COLO668 (cell line): ENCODE data around the gene CSF1.
"Not testable (repeated sequence)": the region's sequence is repeated elsewhere in the genome, so short reads cannot be mapped to it uniquely, and the experiment has no call there.

ENCODE experiments used
- DNase-seq: peaks from one replicate; lab custom pipeline; 2025; ENCODE audit not compliant: unreplicated experiment; lab: John Stamatoyannopoulos, UW

CSF1 gene

DNA sequence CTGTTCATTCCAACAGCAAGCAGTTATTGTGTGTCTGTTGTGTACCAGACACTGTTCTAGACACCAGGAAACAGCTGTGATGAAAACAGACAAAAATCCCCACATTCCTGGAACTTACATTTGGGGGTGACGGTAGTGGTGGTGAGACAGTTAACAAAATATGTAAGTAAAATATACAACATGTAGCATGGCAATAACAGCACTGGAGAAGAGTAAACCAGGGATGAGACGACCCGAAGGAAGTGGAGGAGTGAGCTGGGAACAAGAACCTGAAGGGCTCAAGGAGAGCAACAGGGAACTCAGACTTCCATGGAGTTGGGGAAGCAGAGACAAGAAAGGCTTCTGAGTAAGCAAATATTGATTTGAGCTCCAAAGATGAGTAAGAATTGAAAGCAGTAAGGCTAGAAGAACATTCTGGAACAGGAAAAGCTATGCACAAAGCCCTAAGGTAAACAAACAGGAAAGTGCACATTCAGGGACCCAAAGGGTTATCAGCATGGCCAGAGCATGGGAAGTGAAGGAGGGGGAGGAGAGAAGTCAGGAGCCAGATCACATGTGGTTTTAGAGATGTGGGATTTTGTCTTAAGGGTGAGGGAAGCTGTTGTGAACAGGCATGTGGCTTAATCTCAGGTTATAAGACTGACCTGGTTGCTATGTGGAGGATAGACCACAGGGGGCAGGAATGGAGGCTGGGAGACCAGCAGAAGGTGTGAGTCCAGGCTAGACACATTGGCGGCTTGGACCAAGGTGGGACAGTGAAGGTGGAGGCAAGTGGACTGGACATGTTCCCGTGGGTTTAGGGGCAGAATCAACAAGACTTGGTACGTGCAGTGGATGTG is 7.3 kb downstream of the CSF1 start:
- DNase-seq: no peak

DNA sequence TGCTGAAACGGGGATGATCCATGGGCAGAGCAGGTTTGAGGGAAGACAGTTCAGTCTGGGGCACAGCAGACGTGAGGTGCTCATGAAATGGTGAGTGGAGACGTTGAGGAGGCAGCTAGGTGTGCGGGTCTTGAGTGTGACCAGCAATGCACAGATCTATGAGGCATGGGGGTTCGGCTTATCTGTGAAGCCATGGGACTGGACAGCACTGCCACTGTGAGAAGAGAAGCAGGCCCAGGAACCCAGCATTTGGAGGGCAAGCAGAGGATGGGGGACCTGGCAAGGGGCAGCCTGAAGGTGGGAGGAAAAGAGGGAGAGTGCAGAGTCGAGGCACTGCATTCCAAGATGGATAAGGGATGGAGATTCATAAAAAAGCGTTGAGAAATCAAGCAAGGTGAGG is 8.0 kb downstream of the CSF1 start:
- DNase-seq: no peak

DNA sequence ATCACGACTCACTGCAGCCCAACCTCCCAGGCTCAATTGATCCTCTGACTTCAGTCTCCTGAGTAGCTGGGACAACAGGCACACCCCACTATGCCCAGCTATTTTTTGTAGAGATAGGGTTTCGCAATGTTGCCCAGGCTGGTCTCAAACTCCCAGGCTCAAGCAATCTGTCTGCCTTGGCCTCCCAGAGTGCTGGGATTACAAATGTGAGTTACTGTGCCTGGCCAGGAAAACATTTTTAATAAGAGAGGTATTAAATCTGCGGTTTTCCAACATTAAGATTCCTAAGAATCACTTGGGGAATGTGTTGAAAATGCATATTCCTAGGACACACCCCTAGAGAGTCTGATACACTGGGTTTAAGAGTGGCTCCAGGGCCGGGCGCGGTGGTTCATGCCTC is 8.7 kb downstream of the CSF1 start:
- DNase-seq: no peak

DNA sequence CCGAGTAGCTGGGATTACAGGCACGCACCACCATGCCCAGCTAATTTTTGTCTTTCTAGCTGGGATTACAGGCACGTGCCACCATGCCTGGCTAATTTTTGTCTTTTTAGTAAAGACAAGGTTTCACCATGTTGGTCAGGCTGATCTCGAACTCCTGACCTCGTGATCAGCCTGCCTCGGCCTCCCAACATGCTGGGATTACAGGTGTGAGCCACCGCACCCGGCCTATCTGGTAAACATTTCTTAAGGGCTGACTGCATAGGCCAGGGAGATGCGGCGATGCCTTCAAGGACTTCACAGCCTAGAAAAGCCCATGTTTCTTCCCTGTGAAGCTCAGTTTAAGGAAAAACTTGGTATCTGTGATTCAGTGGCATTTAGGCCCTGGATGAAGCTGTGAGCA is 9.7 kb downstream of the CSF1 start:
- DNase-seq: not testable (repeated sequence)

DNA sequence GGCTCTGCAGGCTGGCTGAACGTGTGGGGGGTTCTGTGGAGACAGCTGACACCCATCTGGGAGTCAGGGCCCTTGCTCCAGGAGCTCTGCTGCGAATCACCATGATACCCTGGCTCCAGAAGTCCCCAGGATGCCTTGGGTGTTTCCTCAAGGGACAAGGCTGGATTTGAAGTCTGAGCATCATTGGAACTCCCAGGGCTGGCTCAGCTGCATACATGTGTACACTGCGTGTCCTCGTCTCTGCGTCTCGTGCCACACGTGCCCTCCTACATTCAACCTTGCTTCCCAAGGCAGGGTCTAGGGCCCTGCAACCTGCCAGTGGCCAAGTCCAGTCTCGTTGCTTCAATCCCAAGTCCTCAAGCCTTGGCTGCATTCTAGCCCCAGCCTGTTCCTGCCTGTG is 11.7 kb downstream of the CSF1 start:
- no peak for DNase-seq

DNA sequence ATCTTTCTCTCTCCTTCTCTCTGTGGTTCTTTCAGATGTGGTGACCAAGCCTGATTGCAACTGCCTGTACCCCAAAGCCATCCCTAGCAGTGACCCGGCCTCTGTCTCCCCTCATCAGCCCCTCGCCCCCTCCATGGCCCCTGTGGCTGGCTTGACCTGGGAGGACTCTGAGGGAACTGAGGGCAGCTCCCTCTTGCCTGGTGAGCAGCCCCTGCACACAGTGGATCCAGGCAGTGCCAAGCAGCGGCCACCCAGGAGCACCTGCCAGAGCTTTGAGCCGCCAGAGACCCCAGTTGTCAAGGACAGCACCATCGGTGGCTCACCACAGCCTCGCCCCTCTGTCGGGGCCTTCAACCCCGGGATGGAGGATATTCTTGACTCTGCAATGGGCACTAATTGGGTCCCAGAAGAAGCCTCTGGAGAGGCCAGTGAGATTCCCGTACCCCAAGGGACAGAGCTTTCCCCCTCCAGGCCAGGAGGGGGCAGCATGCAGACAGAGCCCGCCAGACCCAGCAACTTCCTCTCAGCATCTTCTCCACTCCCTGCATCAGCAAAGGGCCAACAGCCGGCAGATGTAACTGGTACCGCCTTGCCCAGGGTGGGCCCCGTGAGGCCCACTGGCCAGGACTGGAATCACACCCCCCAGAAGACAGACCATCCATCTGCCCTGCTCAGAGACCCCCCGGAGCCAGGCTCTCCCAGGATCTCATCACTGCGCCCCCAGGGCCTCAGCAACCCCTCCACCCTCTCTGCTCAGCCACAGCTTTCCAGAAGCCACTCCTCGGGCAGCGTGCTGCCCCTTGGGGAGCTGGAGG is 12.7 kb downstream of the CSF1 start:
- peak; percentile 28 for DNase-seq

DNA sequence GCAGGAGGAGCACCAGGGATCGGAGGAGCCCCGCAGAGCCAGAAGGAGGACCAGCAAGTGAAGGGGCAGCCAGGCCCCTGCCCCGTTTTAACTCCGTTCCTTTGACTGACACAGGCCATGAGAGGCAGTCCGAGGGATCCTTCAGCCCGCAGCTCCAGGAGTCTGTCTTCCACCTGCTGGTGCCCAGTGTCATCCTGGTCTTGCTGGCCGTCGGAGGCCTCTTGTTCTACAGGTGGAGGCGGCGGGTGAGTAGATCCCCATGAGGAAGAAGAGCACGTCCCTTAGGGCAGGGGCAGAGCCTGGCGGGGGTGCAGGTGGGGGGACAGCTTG is 13.3 kb downstream of the CSF1 start:
- no peak for DNase-seq

DNA sequence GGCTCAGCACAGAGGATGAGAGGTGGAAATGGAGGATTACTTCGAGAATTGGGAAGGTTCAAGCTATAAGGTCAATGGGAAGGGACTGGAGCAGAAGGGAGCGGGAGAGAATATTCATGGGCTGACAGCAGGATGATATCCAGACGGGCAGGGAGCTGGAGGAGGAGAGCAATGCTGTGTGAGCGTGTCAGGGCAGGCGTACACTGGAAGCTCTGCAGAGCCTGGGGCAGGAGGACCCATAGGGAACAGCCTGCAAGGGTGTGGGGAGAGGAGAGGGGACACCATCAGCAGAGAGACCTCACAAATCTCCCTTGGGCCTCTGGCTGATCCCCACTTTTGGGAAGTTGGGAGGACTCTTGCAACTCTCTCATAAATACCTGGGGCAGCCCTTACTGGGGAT is 13.7 kb downstream of the CSF1 start:
- DNase-seq: no peak

DNA sequence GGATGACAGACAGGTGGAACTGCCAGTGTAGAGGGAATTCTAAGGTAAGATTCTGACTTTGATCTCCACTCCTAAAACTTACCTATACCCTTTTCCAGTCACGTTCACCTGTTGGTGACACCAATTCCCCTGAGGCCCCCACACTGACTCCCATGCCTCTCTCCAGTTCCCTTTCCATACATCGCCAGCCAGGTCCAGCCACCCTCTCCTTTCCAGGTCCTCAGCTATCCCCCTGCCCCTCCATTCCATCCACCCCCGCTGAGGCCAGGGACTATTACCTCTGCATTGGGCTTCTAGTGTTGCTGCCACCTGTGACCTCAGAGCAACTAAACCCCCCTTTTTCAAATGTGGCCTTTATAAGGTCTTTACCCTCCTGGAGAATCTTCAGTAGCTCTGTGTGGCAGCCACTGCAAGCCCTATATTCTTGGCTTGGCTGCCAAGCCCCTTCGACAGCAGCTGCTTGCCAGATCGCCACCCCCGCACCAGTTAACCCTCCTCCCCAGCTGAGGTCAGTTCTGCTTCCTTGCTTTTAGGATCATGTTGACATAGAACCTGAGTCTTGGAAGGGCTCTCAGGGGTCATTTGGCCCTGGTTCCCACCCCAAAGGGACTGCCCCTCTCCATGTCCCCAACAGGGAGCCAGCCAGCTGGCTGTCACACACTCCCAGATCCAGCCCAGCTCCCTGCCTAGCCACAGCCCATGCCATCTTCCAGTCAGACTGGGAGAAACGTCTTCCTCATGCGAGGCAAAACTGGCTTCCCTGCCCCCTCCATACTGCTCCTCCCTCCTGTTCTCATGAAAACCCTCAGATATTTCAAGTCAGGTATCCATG is 14.7 kb downstream of the CSF1 start:
- no peak for DNase-seq

DNA sequence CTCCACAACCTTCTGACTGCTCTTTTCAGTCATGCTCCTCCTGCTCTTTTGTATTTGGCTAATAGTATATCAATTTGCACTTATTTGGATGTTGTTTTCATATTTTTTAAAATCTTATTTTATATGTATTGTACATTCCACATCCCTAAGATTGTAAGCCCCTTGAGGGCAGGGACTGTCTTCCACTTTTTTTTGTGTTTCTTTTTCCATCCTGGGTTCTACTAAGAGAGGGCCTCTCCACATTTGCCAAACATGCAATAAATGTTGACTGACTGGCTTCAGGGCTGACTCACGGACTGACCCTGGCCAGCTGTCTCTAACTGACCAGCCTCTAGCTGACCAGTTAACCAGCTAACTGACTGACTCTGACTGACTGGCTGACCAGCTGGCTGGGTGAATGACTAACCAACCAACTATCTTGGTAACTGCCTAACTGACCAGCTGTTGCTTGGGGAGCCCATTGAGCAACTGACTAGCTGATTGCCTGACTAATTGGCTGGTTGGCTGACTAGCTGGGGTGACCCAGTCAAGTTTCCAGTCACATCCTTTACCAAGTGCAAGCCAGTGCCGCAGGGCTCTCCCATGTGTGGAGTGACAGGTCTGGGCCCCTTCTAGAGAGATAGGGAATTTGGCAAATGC is 16.1 kb downstream of the CSF1 start:
- DNase-seq: no peak

DNA sequence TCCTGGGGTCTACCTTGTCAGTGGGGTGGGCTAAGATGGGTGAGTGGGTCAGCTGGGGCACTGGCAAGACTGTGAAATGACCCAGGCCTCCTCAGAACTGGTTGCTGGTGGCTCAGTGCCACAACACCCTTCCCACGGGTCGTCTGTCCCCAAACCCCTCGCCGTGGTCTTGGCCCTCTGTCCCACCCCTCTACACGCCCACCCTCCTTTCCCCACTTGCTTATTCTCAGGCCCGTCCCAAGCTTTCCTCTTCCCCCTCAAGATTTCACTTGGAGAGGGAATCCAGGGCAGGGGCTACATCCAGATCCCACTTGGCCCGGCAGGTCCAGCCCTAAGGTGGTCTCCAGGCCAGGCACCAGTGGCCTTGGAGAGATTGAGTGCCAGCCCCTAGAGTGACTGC is 16.7 kb downstream of the CSF1 start:
- no peak for DNase-seq

DNA sequence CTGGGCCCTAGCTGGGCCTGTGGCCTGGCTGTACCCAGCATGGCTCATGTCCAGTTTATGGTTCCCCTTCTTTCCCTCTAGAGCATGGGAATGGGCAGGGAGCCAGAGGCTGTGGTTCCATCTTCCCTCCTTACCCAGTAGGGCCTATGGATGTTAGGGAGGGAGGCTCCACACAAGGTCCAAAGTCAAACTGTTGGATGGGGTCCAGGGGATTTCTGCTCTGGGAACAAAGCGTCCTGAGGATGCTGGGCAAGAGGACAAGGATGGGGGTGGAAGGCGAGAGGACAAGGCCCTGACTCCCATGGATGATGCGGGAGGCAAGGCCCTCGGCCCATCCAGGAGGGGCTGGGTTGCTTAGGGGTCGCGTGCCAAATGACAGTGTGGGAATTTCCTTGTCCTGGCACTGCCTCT is 17.3 kb downstream of the CSF1 start:
- no peak for DNase-seq

DNA sequence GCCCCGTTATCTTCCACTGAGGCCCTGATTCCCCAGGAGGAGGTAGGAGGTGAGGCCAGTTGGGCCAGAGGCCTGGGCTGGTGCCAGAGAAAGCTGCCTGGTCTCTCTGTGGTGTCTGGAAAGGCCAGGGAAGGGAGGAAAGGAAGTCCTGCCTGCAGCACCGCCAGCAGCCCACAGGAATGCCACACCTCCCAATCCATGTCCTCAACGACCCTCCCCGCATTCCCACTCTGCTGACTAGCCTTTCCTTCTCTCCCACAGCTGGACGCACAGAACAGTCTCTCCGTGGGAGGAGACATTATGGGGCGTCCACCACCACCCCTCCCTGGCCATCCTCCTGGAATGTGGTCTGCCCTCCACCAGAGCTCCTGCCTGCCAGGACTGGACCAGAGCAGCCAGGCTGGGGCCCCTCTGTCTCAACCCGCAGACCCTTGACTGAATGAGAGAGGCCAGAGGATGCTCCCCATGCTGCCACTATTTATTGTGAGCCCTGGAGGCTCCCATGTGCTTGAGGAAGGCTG is 18.0 kb downstream of the CSF1 start:
- DNase-seq: no peak

DNA sequence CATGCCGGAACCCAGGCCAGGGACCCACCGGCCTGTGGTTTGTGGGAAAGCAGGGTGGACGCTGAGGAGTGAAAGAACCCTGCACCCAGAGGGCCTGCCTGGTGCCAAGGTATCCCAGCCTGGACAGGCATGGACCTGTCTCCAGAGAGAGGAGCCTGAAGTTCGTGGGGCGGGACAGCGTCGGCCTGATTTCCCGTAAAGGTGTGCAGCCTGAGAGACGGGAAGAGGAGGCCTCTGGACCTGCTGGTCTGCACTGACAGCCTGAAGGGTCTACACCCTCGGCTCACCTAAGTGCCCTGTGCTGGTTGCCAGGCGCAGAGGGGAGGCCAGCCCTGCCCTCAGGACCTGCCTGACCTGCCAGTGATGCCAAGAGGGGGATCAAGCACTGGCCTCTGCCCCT is 18.5 kb downstream of the CSF1 start:
- DNase-seq: no peak

DNA sequence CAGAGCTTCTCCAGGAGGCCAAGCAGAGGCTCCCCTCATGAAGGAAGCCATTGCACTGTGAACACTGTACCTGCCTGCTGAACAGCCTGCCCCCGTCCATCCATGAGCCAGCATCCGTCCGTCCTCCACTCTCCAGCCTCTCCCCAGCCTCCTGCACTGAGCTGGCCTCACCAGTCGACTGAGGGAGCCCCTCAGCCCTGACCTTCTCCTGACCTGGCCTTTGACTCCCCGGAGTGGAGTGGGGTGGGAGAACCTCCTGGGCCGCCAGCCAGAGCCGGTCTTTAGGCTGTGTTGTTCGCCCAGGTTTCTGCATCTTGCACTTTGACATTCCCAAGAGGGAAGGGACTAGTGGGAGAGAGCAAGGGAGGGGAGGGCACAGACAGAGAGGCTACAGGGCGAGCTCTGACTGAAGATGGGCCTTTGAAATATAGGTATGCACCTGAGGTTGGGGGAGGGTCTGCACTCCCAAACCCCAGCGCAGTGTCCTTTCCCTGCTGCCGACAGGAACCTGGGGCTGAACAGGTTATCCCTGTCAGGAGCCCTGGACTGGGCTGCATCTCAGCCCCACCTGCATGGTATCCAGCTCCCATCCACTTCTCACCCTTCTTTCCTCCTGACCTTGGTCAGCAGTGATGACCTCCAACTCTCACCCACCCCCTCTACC is 19.1 kb downstream of the CSF1 start:
- no peak for DNase-seq

DNA sequence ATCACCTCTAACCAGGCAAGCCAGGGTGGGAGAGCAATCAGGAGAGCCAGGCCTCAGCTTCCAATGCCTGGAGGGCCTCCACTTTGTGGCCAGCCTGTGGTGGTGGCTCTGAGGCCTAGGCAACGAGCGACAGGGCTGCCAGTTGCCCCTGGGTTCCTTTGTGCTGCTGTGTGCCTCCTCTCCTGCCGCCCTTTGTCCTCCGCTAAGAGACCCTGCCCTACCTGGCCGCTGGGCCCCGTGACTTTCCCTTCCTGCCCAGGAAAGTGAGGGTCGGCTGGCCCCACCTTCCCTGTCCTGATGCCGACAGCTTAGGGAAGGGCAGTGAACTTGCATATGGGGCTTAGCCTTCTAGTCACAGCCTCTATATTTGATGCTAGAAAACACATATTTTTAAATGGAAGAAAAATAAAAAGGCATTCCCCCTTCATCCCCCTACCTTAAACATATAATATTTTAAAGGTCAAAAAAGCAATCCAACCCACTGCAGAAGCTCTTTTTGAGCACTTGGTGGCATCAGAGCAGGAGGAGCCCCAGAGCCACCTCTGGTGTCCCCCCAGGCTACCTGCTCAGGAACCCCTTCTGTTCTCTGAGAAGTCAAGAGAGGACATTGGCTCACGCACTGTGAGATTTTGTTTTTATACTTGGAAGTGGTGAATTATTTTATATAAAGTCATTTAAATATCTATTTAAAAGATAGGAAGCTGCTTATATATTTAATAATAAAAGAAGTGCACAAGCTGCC is 19.8 kb downstream of the CSF1 start:
- no peak for DNase-seq

DNA sequence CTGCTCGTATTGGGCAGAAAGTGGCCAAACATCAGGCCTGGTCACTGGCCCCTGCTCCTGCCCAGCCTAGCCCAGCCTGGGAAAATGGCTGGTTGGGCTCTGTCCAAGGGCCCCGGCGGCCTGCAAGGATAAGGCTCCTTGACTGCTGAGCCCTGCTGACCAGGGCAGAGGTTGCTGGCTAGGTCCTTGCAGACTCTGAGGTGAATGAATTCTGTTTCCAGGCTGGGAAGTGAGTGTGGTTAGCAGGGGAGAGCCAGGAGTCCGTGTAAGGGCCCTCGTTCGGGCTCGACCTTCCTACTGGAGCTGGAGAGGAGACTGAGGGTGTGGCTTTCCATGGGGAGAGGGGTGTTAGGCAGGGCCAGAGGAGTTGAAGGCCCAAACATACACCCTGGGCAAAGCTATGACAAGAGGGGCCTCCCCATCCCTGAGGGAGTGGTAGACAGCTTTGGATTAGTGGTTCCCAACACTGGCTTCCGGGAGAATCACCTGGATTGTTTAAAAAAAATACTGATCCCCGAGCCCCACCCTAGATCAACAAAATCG is 20.6 kb downstream of the CSF1 start:
- DNase-seq: peak; percentile 59

DNA sequence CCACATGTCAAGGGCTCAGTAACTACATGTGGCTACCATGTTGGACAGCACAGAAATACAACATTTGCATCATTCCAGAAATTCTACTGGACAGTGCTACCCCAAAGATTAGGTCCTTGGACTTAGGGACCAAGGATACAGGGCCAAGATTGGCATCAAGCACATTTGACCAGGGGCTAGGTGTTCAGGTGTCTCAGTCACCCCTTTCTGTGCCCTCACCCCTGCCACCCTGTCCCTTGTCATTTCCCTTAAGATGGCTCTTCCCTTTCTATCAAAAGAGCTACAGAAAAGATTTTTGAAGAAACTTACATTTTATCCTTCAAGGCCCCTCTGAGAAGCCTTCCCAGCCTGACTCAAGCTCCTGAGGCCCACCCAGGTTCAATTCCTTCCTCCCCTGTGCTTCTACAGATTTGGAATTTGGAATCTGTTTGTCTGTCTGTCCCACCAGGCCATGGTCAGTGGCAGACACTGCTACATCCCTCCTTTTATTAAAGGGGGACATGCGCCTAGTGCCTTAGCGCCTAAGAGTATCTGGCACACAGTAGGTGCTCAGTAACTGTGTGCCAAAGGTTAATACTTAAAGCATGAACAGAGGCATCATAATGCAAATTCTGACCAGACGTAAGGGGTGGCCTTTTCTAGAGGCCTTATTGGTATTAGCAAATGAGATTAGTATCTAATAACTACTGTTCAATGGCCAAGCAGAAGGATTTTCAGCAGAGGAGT is 21.4 kb downstream of the CSF1 start:
- DNase-seq: no peak

DNA sequence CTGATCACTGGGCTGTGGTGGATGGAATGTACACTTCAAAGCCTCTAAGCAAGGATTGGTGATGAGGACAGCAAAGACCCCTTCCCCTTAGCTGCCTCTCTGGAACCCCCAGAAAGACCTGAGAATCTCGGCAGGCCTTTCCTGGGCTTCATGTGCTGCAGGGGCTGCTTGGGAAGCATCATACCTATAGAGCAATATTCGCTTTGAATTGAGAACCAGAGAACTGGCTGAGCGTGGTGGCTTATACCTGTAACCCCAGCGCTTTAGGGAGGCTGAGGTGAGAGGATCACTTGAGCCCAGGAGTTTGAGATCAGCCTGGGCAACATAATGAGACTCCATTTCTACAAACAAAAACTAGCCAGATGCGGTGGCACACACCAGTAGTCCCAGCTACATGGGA is 22.0 kb downstream of the CSF1 start:
- DNase-seq: no peak
